A549 (cell line): ENCODE results near the gene SLC26A9. TPM values are rescaled to one million over a fixed set of nuclear protein-coding genes. Genes with fewer than 3 reads are reported as not detected.
"Not testable (repeated sequence)": the region's sequence is repeated elsewhere in the genome, so short reads cannot be mapped to it uniquely, and the experiment has no call there.

Experiments
- ATAC-seq, 2 experiments: fragments of 200-7000 bp in 1 of 2; fragments of >200 bp in 1 of 2; cut with Nextera tagmentation in 1 of 2; cut with Tn5 transposase in 1 of 2; 3 replicates each; pipeline versions ENCODE4 v1.8.0 to v1.9.1; 2018 to 2020; ENCODE audit warnings: mild to moderate bottlenecking in 1 of 2, moderate library complexity in 1 of 2
- CTCF ChIA-PET: fragments of 300-600 bp; sonication (Branson Sonifier 250); formaldehyde crosslinking; extraction: SDS; loops from one replicate; lab custom pipeline; 2021; ENCODE audit warnings: antibody characterized with exemption, inconsistent platforms; lab: Yijun Ruan, JAX
- POLR2A ChIA-PET: fragments of 350-600 bp; formaldehyde crosslinking; extraction: SDS; loops from one replicate; lab custom pipeline; 2021; ENCODE audit warnings: antibody characterized with exemption, inconsistent platforms; lab: Yijun Ruan, JAX
- DNase-seq, 2 experiments: peaks; one replicate each; pipeline versions ENCODE4 v3.0.0 to v3.0.0-alpha.2; 2011 to 2016; ENCODE audit warnings: low read depth in 1 of 2, low spot score in 1 of 2
- FAIRE-seq: peaks from 2 replicates; lab custom pipeline; 2011; peaks lifted over from hg19 to GRCh38; lab: Jason Lieb, UNC
- H3K27ac ChIP-seq, 2 experiments: fragments of >200 bp; sonication (Bioruptor Twin); formaldehyde crosslinking; 3 replicates each; pipeline ENCODE4 v1.5.1; 2016 to 2017
- H3K4me1 ChIP-seq: fragments of >200 bp; sonication (Bioruptor Twin); formaldehyde crosslinking; 3 replicates; pipeline ENCODE4 v1.6.1; 2016
- H3K4me2 ChIP-seq: fragments of >200 bp; sonication (Bioruptor Twin); formaldehyde crosslinking; 3 replicates; pipeline ENCODE4 v1.6.1; 2016
- H3K4me3 ChIP-seq: fragments of >200 bp; sonication (Bioruptor Twin); formaldehyde crosslinking; 3 replicates; pipeline ENCODE4 v1.5.1; 2016
- H3K9me3 ChIP-seq: fragments of >200 bp; sonication (Bioruptor Twin); formaldehyde crosslinking; 3 replicates; pipeline ENCODE4 v1.6.1; 2016
- BHLHE40 ChIP-seq: IDR thresholded peaks from 2 replicates; pipeline ENCODE4 v1.6.1; 2012; ENCODE audit warnings: low read depth, low read length, inconsistent platforms
- EHF ChIP-seq: fragments of 250-450 bp; sonication (Bioruptor Pico); IDR thresholded peaks from 2 replicates; pipeline ENCODE4 v1.5.0; 2020; ENCODE audit warnings: mild to moderate bottlenecking
- EP300 ChIP-seq, 2 experiments: fragments of >200 bp; sonication (Bioruptor Twin); formaldehyde crosslinking; IDR thresholded peaks; 2 replicates in 1 of 2; 3 replicates in 1 of 2; pipeline ENCODE4 v1.6.1; 2016 to 2017
- FOSL2 ChIP-seq, 2 experiments: fragments of 450-650 bp in 1 of 2; fragments of >200 bp in 1 of 2; sonication (Bioruptor Twin) in 1 of 2; formaldehyde crosslinking; IDR thresholded peaks; 2 replicates each; pipeline versions ENCODE4 v1.5.0 to v1.6.1; 2016 to 2020; ENCODE audit warnings: mild to moderate bottlenecking in 1 of 2, moderate library complexity in 1 of 2
- FOXS1 ChIP-seq: fragments of 250-450 bp; sonication (Bioruptor Pico); IDR thresholded peaks from 2 replicates; pipeline ENCODE4 v1.5.0; 2020; ENCODE audit warnings: mild to moderate bottlenecking, moderate library complexity
- GATA3 ChIP-seq: IDR thresholded peaks from 2 replicates; pipeline ENCODE4 v1.6.1; 2012; ENCODE audit warnings: borderline replicate concordance
- HOXB13 ChIP-seq: fragments of 250-450 bp; sonication (Bioruptor Pico); IDR thresholded peaks from 2 replicates; pipeline ENCODE4 v1.5.0; 2020; ENCODE audit warnings: low read depth, mild to moderate bottlenecking, moderate library complexity
- JUNB ChIP-seq: fragments of >200 bp; sonication (Bioruptor Twin); formaldehyde crosslinking; IDR thresholded peaks from 2 replicates; pipeline ENCODE4 v1.6.1; 2016
- MAFK ChIP-seq: fragments of 450-650 bp; IDR thresholded peaks from 2 replicates; pipeline ENCODE4 v1.6.1; 2014; ENCODE audit not compliant: partially characterized antibody
- MAZ ChIP-seq: fragments of 150-350 bp; IDR thresholded peaks from 2 replicates; pipeline ENCODE4 v1.6.1; 2014; ENCODE audit warnings: antibody characterized with exemption, low read depth, low read length, borderline replicate concordance
- MYC ChIP-seq: IDR thresholded peaks from 2 replicates; pipeline ENCODE4 v1.6.1; 2012; ENCODE audit warnings: mild to moderate bottlenecking, inconsistent platforms, low read length, improper control_type of control experiment, borderline replicate concordance
- NPAS2 ChIP-seq: fragments of 250-450 bp; sonication (Bioruptor Pico); IDR thresholded peaks from 2 replicates; pipeline ENCODE4 v1.8.0; 2022; ENCODE audit warnings: mild to moderate bottlenecking, moderate library complexity, borderline replicate concordance
- PHF8 ChIP-seq: fragments of 200-600 bp; sonication (generic); IDR thresholded peaks from 2 replicates; pipeline ENCODE4 v1.6.1; 2016; ENCODE audit warnings: low read depth, mild to moderate bottlenecking, antibody characterized with exemption, moderate library complexity, borderline replicate concordance
- POLR2AphosphoS2 ChIP-seq: conservative IDR thresholded peaks from 2 replicates; pipeline ENCODE4 v1.6.1; 2012; ENCODE audit warnings: low read length, improper control_type of control experiment, inconsistent platforms
- RFX5 ChIP-seq: fragments of 450-650 bp; IDR thresholded peaks from 2 replicates; pipeline ENCODE4 v1.7.1; 2014; ENCODE audit warnings: antibody characterized with exemption, mild to moderate bottlenecking, moderate library complexity
- TFCP2L1 ChIP-seq: fragments of 250-450 bp; sonication (Bioruptor Pico); IDR thresholded peaks from 2 replicates; pipeline ENCODE4 v1.5.0; 2021; ENCODE audit warnings: mild to moderate bottlenecking
- TP53 ChIP-seq: fragments of 250-450 bp; sonication (Bioruptor Pico); IDR thresholded peaks from 2 replicates; pipeline ENCODE4 v1.5.0; 2021; ENCODE audit warnings: mild to moderate bottlenecking, moderate library complexity
- ZC3H11A ChIP-seq: fragments of 450-650 bp; IDR thresholded peaks from 2 replicates; pipeline ENCODE4 v1.6.1; 2014; ENCODE audit warnings: antibody characterized with exemption, mild to moderate bottlenecking
- ZNF302 ChIP-seq: fragments of 250-450 bp; sonication (Bioruptor Pico); IDR thresholded peaks from 2 replicates; pipeline ENCODE4 v1.9.0; 2021; ENCODE audit warnings: inconsistent platforms, mild to moderate bottlenecking, moderate library complexity
- ZSCAN20 ChIP-seq: fragments of 250-450 bp; sonication (Bioruptor Pico); IDR thresholded peaks from 2 replicates; pipeline ENCODE4 v1.8.0; 2022; ENCODE audit warnings: mild to moderate bottlenecking, moderate library complexity
- WGBS: methylation state at CpG from one replicate; pipeline ENCODE4 v1.1.6; 2017; ENCODE audit errors: missing lambda C conversion rate; 5-methylcytosine and 5-hydroxymethylcytosine counted together
- polyA plus RNA-seq, 4 experiments: library from polyadenylated mRNA; depleted of rRNA in 3 of 4; stranded (reverse); fragments of >200 nt; fragmentation: RNase III in 1 of 4; extraction: RNeasy Plus Mini Kit Qiagen cat#74134 plus additional on column Dnase treatment in 1 of 4; gene quantifications; 2 replicates in 3 of 4; 3 replicates in 1 of 4; pipeline ENCODE4 v1.2.3, GENCODE V29; 2011 to 2017
- TF ChIP-seq, protein P1 (sequence below): fragments of 250-450 bp; sonication (Bioruptor Pico); IDR thresholded peaks from 2 replicates; pipeline ENCODE4 v1.5.0; 2020; ENCODE audit warnings: low read depth, mild to moderate bottlenecking, moderate library complexity
- TF ChIP-seq, protein P2 (sequence below): IDR thresholded peaks from 2 replicates; pipeline ENCODE4 v1.6.1; 2012; ENCODE audit warnings: low read depth, borderline replicate concordance
- TF ChIP-seq, protein P3 (sequence below): fragments of 250-450 bp; sonication (Bioruptor Pico); IDR thresholded peaks from 2 replicates; pipeline ENCODE4 v1.5.0; 2021; ENCODE audit warnings: mild to moderate bottlenecking, moderate library complexity, borderline replicate concordance
- TF ChIP-seq, protein P4 (sequence below): IDR thresholded peaks from 2 replicates; pipeline ENCODE4 v1.6.1; 2012
- TF ChIP-seq, protein P5 (sequence below): fragments of 450-650 bp; IDR thresholded peaks from 2 replicates; pipeline ENCODE4 v1.6.1; 2014; ENCODE audit warnings: antibody characterized with exemption
- TF ChIP-seq, protein P6 (sequence below): IDR thresholded peaks from 2 replicates; pipeline ENCODE4 v1.6.1; 2012

SLC26A9 gene
- polyA plus RNA-seq, 2 of the 4 experiments (the other 2 are of a cell fraction), result 0.18 to 0.98 TPM

DNA sequence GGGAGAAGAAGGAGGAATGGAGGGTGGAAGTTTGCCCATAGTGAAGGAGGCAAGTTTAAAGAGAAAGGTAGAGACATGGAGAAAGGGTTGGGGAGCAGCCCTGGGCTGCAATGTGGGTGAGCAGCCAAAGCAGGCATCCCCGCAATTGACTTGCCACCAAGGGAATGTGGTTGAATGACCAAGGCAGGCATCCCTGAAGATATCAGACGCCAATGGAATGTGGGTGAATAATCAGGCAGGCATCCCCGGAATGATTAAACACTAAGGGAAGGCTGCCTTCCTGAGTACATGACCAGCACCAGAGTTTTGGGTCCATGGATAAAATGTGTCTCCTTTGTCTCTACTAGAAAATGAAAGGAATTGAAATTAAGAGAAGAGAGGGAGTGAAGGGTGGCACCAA is 53.5 kb downstream of the SLC26A9 start:
- H3K9me3 ChIP-seq, POLR2A ChIA-PET, H3K4me3 ChIP-seq, FAIRE-seq: not testable (repeated sequence)
- Histone ChIP-seq H3K4me1 (peaks cover 20% of the 10 kb centered on the region), H3K4me2 (peak overlapping the region; percentile 46), H3K27ac (peak overlapping the region; percentile 64 to 83)
- CTCF ChIA-PET, result interaction anchor here (1.5 to 3.8 kb wide), 2 partner anchors 88 to 98 kb away, joined by 5 to 18 read pairs; no protein-coding TSS in a partner anchor
- TF ChIP-seq GATA3 (peak; percentile 36; the same call in 1 of the 2 replicates), FOSL2 (IDR thresholded peaks at IDR 0.05) (peak; percentile 28; the same call in 1 of the 2 replicates), FOSL2 (CRISPR knock-in tag; IDR thresholded peaks at IDR 0.05) (peak; percentile 68; the same call in 1 of the 2 replicates)
- 4% methylated on average over 3 of the region's 3 CpGs for WGBS
- DNase-seq, result peak in 1 of 2 experiments; percentile 61
- ATAC-seq, result peak in 1 of 2 experiments; percentile 84; a peak in 4 of 6 replicates

DNA sequence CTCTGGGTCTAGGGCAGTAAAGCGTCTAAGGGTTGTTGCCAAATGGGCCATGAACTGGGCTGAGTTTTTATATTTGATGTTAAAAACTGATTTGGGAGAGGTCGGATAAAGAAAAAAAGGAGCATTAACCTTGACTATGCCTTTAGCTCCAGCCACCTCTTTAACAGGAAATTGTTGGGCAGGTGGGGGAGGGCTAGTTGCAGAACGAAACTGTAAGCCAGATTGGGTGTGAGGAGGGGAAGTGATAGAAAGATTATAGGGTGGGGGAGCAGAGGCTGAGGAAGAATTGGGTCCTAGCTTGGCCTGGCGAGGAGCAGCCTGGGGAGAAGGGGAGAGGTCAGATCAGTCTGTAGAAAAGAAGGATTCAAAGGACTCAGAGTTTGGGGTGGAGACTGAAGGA is 54.2 kb downstream of the SLC26A9 start:
- H3K27ac ChIP-seq, result peak overlapping the region; percentile 64 to 83
- CTCF ChIA-PET, result interaction anchor here (1.5 kb wide), 1 partner anchor 97 kb away, joined by 5 read pairs; no protein-coding TSS in a partner anchor
- H3K4me2 ChIP-seq, result peak overlapping the region; percentile 46
- H3K9me3 ChIP-seq, POLR2A ChIA-PET, H3K4me3 ChIP-seq, ATAC-seq, DNase-seq, FAIRE-seq: not testable (repeated sequence)
- 82% methylated on average over 4 of the region's 4 CpGs for WGBS
- H3K4me1 ChIP-seq, result peaks cover 20% of the 10 kb centered on the region

DNA sequence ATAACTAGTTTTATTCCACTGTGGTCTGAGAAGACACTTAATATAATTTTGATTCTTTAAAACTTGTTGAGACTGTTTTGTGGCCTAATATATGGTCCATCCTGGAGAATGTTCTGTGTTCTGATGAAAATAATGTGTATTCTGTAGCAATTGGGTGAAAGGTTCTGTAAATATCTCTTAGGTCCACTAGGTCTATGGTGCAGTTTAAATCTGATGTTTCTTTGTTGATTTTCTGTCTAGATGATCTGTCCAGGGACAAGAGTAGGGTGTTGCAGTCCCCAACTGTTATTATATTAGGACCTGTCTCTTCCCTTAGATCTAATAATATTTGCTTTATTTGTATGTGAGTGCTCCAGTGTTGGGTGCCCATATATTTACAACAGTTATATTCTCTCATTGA is 59.5 kb downstream of the SLC26A9 start:
- H3K4me2 ChIP-seq, result no peak overlapping the region
- no peaks in the 10 kb centered on the region for H3K9me3 ChIP-seq
- peaks cover under 1% of the 10 kb centered on the region for H3K4me1 ChIP-seq
- TF ChIP-seq ZC3H11A (no peak), EP300 (IDR thresholded peaks at IDR 0.05) (no peak), ZNF302 (CRISPR knock-in tag) (no peak), POLR2AphosphoS2 (no peak), MYC (no peak), JUNB (no peak), RFX5 (no peak)
- TF ChIP-seq, protein P1, sequence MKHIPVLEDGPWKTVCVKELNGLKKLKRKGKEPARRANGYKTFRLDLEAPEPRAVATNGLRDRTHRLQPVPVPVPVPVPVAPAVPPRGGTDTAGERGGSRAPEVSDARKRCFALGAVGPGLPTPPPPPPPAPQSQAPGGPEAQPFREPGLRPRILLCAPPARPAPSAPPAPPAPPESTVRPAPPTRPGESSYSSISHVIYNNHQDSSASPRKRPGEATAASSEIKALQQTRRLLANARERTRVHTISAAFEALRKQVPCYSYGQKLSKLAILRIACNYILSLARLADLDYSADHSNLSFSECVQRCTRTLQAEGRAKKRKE (CRISPR knock-in tag), result no peak
- TF ChIP-seq, protein P2, sequence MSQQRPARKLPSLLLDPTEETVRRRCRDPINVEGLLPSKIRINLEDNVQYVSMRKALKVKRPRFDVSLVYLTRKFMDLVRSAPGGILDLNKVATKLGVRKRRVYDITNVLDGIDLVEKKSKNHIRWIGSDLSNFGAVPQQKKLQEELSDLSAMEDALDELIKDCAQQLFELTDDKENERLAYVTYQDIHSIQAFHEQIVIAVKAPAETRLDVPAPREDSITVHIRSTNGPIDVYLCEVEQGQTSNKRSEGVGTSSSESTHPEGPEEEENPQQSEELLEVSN, result no peak
- TF ChIP-seq, protein P3, sequence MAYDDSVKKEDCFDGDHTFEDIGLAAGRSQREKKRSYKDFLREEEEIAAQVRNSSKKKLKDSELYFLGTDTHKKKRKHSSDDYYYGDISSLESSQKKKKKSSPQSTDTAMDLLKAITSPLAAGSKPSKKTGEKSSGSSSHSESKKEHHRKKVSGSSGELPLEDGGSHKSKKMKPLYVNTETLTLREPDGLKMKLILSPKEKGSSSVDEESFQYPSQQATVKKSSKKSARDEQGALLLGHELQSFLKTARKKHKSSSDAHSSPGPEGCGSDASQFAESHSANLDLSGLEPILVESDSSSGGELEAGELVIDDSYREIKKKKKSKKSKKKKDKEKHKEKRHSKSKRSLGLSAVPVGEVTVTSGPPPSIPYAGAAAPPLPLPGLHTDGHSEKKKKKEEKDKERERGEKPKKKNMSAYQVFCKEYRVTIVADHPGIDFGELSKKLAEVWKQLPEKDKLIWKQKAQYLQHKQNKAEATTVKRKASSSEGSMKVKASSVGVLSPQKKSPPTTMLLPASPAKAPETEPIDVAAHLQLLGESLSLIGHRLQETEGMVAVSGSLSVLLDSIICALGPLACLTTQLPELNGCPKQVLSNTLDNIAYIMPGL (CRISPR knock-in tag), result no peak
- TF ChIP-seq, protein P4, sequence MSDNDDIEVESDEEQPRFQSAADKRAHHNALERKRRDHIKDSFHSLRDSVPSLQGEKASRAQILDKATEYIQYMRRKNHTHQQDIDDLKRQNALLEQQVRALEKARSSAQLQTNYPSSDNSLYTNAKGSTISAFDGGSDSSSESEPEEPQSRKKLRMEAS, result no peak
- ChIA-PET POLR2A (no interaction called here), CTCF (no interaction called here)
- FAIRE-seq, result no peak
- no peak overlapping the region for H3K27ac ChIP-seq
- H3K4me3 ChIP-seq, result no peak overlapping the region
- DNase-seq, result no peak
- ATAC-seq, result no peak

DNA sequence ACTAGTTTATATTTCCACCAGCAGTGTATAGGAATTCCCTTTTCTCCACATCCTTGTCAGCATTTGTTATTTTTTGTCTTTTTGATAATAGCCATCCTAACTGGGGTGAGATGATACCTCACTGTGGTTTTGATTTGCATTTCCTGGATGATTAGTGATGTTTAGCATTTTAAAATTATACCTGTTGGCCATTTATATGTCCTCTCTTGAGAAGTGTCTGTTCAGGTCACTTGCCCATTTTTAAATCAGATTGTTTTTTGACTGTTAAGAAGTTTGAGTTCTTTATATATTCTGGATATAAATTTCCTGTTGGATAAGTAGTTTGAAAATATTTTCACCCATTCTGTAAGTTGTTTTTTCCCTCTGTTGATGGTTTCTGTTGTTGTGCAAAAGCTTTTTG is 62.3 kb downstream of the SLC26A9 start:
- ATAC-seq, result no peak
- DNase-seq, result no peak
- CTCF ChIA-PET, result interaction anchor here (1.8 kb wide), 1 partner anchor 11 kb away, joined by 4 read pairs; no protein-coding TSS in a partner anchor
- no peak for FAIRE-seq
- 0 out of 3 replicates have a peak, but pooled peaks cover 3% of the 10 kb centered on the region for H3K9me3 ChIP-seq
- no peak overlapping the region for H3K4me3 ChIP-seq
- no peak overlapping the region for H3K4me2 ChIP-seq
- no peaks in the 10 kb centered on the region for H3K4me1 ChIP-seq
- no peak overlapping the region for H3K27ac ChIP-seq
- POLR2A ChIA-PET, result no interaction called here
- TF ChIP-seq TP53 (no peak), ZSCAN20 (no peak), EHF (CRISPR knock-in tag) (no peak), EP300 (IDR thresholded peaks at IDR 0.05) (no peak), JUNB (no peak), ZC3H11A (no peak), MAZ (no peak), FOXS1 (CRISPR knock-in tag) (no peak), GATA3 (no peak), BHLHE40 (no peak), PHF8 (no peak), HOXB13 (CRISPR knock-in tag) (no peak), MAFK (no peak), TFCP2L1 (CRISPR knock-in tag) (no peak), NPAS2 (CRISPR knock-in tag) (no peak)
- TF ChIP-seq, protein P5, sequence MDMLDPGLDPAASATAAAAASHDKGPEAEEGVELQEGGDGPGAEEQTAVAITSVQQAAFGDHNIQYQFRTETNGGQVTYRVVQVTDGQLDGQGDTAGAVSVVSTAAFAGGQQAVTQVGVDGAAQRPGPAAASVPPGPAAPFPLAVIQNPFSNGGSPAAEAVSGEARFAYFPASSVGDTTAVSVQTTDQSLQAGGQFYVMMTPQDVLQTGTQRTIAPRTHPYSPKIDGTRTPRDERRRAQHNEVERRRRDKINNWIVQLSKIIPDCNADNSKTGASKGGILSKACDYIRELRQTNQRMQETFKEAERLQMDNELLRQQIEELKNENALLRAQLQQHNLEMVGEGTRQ, result no peak
- TF ChIP-seq, protein P6, sequence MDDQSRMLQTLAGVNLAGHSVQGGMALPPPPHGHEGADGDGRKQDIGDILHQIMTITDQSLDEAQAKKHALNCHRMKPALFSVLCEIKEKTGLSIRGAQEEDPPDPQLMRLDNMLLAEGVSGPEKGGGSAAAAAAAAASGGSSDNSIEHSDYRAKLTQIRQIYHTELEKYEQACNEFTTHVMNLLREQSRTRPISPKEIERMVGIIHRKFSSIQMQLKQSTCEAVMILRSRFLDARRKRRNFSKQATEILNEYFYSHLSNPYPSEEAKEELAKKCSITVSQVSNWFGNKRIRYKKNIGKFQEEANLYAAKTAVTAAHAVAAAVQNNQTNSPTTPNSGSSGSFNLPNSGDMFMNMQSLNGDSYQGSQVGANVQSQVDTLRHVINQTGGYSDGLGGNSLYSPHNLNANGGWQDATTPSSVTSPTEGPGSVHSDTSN, result no peak
